HG03457 (cell line): ENCODE measurements around the gene EIF2B1.

Experiments
- ATAC-seq: cut with Tn5 transposase; IDR thresholded peaks from one replicate; pipeline ENCODE4 v1.9.1; 2021; ENCODE audit warnings: moderate number of reproducible peaks; ENCODE audit not compliant: unreplicated experiment

EIF2B1 gene

GRCh38 chr12:123571343-123571813, 62.1 kb downstream of the EIF2B1 start:
- no peak for ATAC-seq
